Nephron progenitor cell (in vitro differentiated cells): ENCODE measurements around the gene TOMM40L.
A peak's percentile ranks its signal among the peaks of the same experiment; 100 is the strongest.

ENCODE experiments used
- DNase-seq: peaks from one replicate; pipeline ENCODE4 v3.0.0; 2021
- H3K27ac Mint-ChIP-seq: 2 replicates; pipeline ENCODE4 v1.8.0; 2021; ENCODE audit warnings: mild to moderate bottlenecking, moderate library complexity, mixed read lengths
- H3K27me3 Mint-ChIP-seq: 2 replicates; pipeline ENCODE4 v1.8.0; 2021; ENCODE audit warnings: mild to moderate bottlenecking, low read depth, mixed read lengths; ENCODE audit not compliant: poor library complexity
- H3K36me3 Mint-ChIP-seq: 2 replicates; pipeline ENCODE4 v1.8.0; 2021; ENCODE audit warnings: low read depth, mixed read lengths
- H3K4me1 Mint-ChIP-seq: 2 replicates; pipeline ENCODE4 v1.8.0; 2021; ENCODE audit warnings: mixed read lengths
- H3K4me3 Mint-ChIP-seq: 2 replicates; pipeline ENCODE4 v1.8.0; 2021; ENCODE audit warnings: mild to moderate bottlenecking, moderate library complexity, mixed read lengths
- H3K9me3 Mint-ChIP-seq: 2 replicates; pipeline ENCODE4 v1.8.0; 2021; ENCODE audit warnings: mild to moderate bottlenecking, moderate library complexity, mixed read lengths
- CTCF ChIP-seq: fragments of 200-600 bp; sonication (generic); IDR thresholded peaks from 2 replicates; pipeline ENCODE4 v1.5.0; 2021; ENCODE audit warnings: antibody characterized with exemption

TOMM40L gene

GRCh38 chr1:161259765-161260164 lies 33.9 kb downstream of the TOMM40L start:
- Mint-ChIP-seq H3K4me3 (peak overlapping the region; percentile 71), H3K4me1 (peaks cover 35% of the 10 kb centered on the region), H3K27ac (no peak overlapping the region), H3K9me3 (peaks cover 41% of the 10 kb centered on the region), H3K36me3 (peaks cover 16% of the 10 kb centered on the region), H3K27me3 (peaks cover 79% of the 10 kb centered on the region)
- TF ChIP-seq CTCF, result no peak
- DNase-seq, result no peak

- Mint-ChIP-seq H3K36me3 (peaks cover 16% of the 10 kb centered on the region), H3K9me3 (peaks cover 35% of the 10 kb centered on the region), H3K4me1 (peaks cover 35% of the 10 kb centered on the region), H3K27me3 (peaks cover 78% of the 10 kb centered on the region), H3K4me3 (peak overlapping the region; percentile 56), H3K27ac (no peak overlapping the region)
- no peak for TF ChIP-seq CTCF
- DNase-seq, result no peak
These were observed 34.8 kb downstream of the TOMM40L start for GRCh38 chr1:161260376-161261260.

- H3K27me3 Mint-ChIP-seq, result peaks cover 77% of the 10 kb centered on the region
- peaks cover 41% of the 10 kb centered on the region for H3K4me1 Mint-ChIP-seq
- peak overlapping the region; percentile 56 for H3K4me3 Mint-ChIP-seq
- H3K27ac Mint-ChIP-seq, result no peak overlapping the region
- peaks cover 16% of the 10 kb centered on the region for H3K36me3 Mint-ChIP-seq
- no peak for TF ChIP-seq CTCF
- DNase-seq, result peak; percentile 42
- H3K9me3 Mint-ChIP-seq, result peaks cover 25% of the 10 kb centered on the region
These were observed 35.7 kb downstream of the TOMM40L start for GRCh38 chr1:161261261-161262235.

GRCh38 chr1:161265305-161265704 lies 39.4 kb downstream of the TOMM40L start:
- no peak for DNase-seq
- no peak overlapping the region for H3K27ac Mint-ChIP-seq

GRCh38 chr1:161266202-161266601 lies 40.3 kb downstream of the TOMM40L start:
- H3K9me3 Mint-ChIP-seq, result no peaks in the 10 kb centered on the region

More at GRCh38 chr1:161265305-161265704, 39.4 kb downstream of the TOMM40L start:
- Mint-ChIP-seq H3K4me1 (peaks cover 30% of the 10 kb centered on the region), H3K27me3 (peaks cover 48% of the 10 kb centered on the region), H3K9me3 (no peaks in the 10 kb centered on the region), H3K4me3 (no peak overlapping the region), H3K36me3 (no peaks in the 10 kb centered on the region)
- no peak for TF ChIP-seq CTCF

More at GRCh38 chr1:161266202-161266601, 40.3 kb downstream of the TOMM40L start:
- H3K4me1 Mint-ChIP-seq, result peaks cover 21% of the 10 kb centered on the region
- no peak overlapping the region for H3K27ac Mint-ChIP-seq
- TF ChIP-seq CTCF, result no peak
- peaks cover 40% of the 10 kb centered on the region for H3K27me3 Mint-ChIP-seq
- H3K36me3 Mint-ChIP-seq, result no peaks in the 10 kb centered on the region
- no peak for DNase-seq
- no peak overlapping the region for H3K4me3 Mint-ChIP-seq
